ENCODE data around the gene EVX2.

DNA sequence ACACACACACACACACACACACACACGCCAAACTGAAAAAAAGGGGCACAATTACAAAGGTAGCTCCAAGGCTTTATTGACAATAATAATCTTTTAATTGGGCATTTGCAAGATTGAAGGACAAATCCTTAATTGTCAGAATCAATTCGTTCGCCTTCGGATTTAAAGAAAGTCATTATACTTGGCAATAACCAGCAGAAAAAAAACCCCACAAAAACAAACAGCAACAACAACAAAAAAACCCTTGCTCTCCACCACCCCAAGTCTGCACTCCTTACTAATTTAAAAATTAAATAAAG, 44.0 kb upstream of the EVX2 start:
- TF ChIP-seq EZH2phosphoT487 (IDR thresholded peaks at IDR 0.05), result no peak
- TF ChIP-seq, protein P1, sequence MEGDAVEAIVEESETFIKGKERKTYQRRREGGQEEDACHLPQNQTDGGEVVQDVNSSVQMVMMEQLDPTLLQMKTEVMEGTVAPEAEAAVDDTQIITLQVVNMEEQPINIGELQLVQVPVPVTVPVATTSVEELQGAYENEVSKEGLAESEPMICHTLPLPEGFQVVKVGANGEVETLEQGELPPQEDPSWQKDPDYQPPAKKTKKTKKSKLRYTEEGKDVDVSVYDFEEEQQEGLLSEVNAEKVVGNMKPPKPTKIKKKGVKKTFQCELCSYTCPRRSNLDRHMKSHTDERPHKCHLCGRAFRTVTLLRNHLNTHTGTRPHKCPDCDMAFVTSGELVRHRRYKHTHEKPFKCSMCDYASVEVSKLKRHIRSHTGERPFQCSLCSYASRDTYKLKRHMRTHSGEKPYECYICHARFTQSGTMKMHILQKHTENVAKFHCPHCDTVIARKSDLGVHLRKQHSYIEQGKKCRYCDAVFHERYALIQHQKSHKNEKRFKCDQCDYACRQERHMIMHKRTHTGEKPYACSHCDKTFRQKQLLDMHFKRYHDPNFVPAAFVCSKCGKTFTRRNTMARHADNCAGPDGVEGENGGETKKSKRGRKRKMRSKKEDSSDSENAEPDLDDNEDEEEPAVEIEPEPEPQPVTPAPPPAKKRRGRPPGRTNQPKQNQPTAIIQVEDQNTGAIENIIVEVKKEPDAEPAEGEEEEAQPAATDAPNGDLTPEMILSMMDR (IDR thresholded peaks at IDR 0.05), result no peak

All from neural progenitor cell (in vitro differentiated cells).